ENCODE results near the gene OR2M3. TPM values are rescaled to one million over a fixed set of nuclear protein-coding genes. Genes with fewer than 3 reads are reported as not detected.

OR2M3 gene
- total and polyA plus RNA-seq, 9 of the 15 experiments (the other 6 are each of a cell fraction or from before 2014, with no cell fraction given) = not detected

DNA sequence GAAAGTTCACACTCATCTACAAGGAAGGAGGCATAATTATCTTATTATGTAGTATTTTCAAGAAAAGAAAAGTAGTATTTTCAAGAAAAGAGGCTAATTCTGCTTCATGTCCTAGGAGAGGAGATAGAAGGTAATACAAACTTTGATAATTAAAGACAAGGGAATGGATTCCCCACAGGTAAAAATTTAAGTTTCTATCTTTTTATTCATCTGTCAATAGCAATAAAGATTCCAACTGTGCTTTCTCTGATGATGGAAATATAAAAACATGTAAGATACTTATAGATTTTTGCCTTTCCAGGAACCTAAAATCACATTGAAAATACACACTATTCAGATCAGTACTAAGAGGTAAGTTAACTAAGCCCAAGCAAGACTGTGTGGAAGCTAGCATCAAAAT lies 22.5 kb upstream of the OR2M3 start, which contains the start of gene OR2M2 (continued):
- TF ChIP-seq, protein P1, sequence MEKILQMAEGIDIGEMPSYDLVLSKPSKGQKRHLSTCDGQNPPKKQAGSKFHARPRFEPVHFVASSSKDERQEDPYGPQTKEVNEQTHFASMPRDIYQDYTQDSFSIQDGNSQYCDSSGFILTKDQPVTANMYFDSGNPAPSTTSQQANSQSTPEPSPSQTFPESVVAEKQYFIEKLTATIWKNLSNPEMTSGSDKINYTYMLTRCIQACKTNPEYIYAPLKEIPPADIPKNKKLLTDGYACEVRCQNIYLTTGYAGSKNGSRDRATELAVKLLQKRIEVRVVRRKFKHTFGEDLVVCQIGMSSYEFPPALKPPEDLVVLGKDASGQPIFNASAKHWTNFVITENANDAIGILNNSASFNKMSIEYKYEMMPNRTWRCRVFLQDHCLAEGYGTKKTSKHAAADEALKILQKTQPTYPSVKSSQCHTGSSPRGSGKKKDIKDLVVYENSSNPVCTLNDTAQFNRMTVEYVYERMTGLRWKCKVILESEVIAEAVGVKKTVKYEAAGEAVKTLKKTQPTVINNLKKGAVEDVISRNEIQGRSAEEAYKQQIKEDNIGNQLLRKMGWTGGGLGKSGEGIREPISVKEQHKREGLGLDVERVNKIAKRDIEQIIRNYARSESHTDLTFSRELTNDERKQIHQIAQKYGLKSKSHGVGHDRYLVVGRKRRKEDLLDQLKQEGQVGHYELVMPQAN (IDR thresholded peaks at IDR 0.05; ENCODE audit: borderline replicate concordance) = no peak
- no peak for TF ChIP-seq SAFB2 (IDR thresholded peaks at IDR 0.05; ENCODE audit: borderline replicate concordance, low read depth, low read length, severe bottlenecking)
- TF ChIP-seq NEUROD1 (IDR thresholded peaks at IDR 0.05; ENCODE audit: borderline replicate concordance, low read depth, low read length, partially characterized antibody) = no peak
- TF ChIP-seq, protein P2, sequence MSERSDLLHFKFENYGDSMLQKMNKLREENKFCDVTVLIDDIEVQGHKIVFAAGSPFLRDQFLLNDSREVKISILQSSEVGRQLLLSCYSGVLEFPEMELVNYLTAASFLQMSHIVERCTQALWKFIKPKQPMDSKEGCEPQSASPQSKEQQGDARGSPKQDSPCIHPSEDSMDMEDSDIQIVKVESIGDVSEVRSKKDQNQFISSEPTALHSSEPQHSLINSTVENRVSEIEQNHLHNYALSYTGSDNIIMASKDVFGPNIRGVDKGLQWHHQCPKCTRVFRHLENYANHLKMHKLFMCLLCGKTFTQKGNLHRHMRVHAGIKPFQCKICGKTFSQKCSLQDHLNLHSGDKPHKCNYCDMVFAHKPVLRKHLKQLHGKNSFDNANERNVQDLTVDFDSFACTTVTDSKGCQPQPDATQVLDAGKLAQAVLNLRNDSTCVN (CRISPR knock-in tag; IDR thresholded peaks at IDR 0.05) = no peak
- TF ChIP-seq, protein P3, sequence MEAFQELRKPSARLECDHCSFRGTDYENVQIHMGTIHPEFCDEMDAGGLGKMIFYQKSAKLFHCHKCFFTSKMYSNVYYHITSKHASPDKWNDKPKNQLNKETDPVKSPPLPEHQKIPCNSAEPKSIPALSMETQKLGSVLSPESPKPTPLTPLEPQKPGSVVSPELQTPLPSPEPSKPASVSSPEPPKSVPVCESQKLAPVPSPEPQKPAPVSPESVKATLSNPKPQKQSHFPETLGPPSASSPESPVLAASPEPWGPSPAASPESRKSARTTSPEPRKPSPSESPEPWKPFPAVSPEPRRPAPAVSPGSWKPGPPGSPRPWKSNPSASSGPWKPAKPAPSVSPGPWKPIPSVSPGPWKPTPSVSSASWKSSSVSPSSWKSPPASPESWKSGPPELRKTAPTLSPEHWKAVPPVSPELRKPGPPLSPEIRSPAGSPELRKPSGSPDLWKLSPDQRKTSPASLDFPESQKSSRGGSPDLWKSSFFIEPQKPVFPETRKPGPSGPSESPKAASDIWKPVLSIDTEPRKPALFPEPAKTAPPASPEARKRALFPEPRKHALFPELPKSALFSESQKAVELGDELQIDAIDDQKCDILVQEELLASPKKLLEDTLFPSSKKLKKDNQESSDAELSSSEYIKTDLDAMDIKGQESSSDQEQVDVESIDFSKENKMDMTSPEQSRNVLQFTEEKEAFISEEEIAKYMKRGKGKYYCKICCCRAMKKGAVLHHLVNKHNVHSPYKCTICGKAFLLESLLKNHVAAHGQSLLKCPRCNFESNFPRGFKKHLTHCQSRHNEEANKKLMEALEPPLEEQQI (IDR thresholded peaks at IDR 0.05) = no peak
